Stimulated activated naive CD8-positive, alpha-beta T cell treated with anti-CD3 and anti-CD28 coated beads, Interleukin-15, Interleukin-2, amounts not matched to agents 100 ng/mL and 50 ng/mL, for 24 hours (primary cell): ENCODE measurements around the gene ZNF625.

ENCODE experiments used
- H3K27ac Mint-ChIP-seq: one replicate; pipeline ENCODE4 v1.8.0; 2021; ENCODE audit warnings: mild to moderate bottlenecking, mixed read lengths
- H3K27me3 Mint-ChIP-seq: one replicate; pipeline ENCODE4 v1.8.0; 2021; ENCODE audit warnings: mixed read lengths
- H3K36me3 Mint-ChIP-seq: one replicate; pipeline ENCODE4 v1.8.0; 2021; ENCODE audit warnings: low read depth, mixed read lengths
- H3K4me1 Mint-ChIP-seq: one replicate; pipeline ENCODE4 v1.8.0; 2021; ENCODE audit warnings: low read depth, mixed read lengths
- H3K4me3 Mint-ChIP-seq: one replicate; pipeline ENCODE4 v1.8.0; 2021; ENCODE audit warnings: mild to moderate bottlenecking, mixed read lengths
- H3K9me3 Mint-ChIP-seq: one replicate; pipeline ENCODE4 v1.8.0; 2021; ENCODE audit warnings: mixed read lengths

Gene ZNF625

GRCh38 chr19:12156223-12157058 is at the start of gene ZNF625:
Gene ZNF625, minus strand, starts transcription at chr19:12156734. Its CDS starts 176 bp downstream, at chr19:12156558.
- peaks cover 10% of the 10 kb centered on the region for H3K4me1 Mint-ChIP-seq
- H3K4me3 Mint-ChIP-seq, result peak within 1 kb of the TSS; percentile 87
- no peaks in the 10 kb centered on the region for H3K9me3 Mint-ChIP-seq
- peak within 1 kb of the TSS; percentile 72 for H3K27ac Mint-ChIP-seq
- H3K36me3 Mint-ChIP-seq, result peaks cover 7% of the 10 kb centered on the region
- H3K27me3 Mint-ChIP-seq, result peaks cover 4% of the 10 kb centered on the region

DNA sequence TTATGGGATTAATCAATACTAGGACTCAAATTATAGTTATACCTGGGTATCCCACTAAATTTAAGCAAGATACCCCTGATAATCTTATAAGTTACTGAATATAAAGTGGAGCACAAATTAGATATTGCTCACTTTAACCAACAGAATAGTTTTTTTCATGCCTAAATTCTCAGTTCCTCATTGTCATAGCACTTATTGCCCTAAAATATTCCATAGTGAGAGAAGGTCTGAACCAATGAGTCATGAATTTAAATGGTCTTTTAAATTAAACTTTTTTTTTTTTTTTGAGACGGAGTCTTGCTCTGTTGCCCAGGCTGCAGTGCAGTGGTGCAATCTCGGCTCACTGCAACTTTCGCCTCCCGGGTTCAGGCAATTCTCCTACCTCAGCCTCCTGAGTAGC is 48.8 kb upstream of the ZNF625 start:
- peaks cover 2% of the 10 kb centered on the region for H3K4me1 Mint-ChIP-seq
- H3K27ac Mint-ChIP-seq, result no peak overlapping the region
- peaks cover 34% of the 10 kb centered on the region for H3K9me3 Mint-ChIP-seq
- peaks cover 46% of the 10 kb centered on the region for H3K36me3 Mint-ChIP-seq
- H3K27me3 Mint-ChIP-seq, result no peaks in the 10 kb centered on the region
- H3K4me3 Mint-ChIP-seq, result no peak overlapping the region

DNA sequence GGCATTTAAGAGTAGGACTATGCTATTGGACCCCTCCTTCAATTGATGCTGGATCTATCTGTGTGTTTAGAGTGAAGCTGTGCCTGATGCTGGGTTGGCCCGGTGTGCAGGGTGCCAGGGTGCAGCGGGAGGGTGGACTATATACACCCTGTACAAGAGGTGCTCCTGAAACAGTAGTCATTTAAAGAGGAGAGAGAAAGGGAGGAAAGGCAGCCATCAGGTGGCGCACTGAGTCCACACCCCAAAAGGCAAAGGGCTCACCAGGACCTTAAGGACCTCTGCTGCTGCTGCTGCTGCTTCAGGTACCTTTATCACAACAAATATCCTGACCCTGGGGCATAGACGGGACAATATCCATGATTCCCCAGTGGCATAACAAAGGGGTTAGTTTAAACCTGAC is 45.7 kb upstream of the ZNF625 start:
- H3K4me1 Mint-ChIP-seq, result peaks cover 11% of the 10 kb centered on the region
- peaks cover 32% of the 10 kb centered on the region for H3K36me3 Mint-ChIP-seq
- no peak overlapping the region for H3K4me3 Mint-ChIP-seq
- H3K27me3 Mint-ChIP-seq, result no peaks in the 10 kb centered on the region
- no peak overlapping the region for H3K27ac Mint-ChIP-seq
- H3K9me3 Mint-ChIP-seq, result peaks cover 26% of the 10 kb centered on the region

- Mint-ChIP-seq H3K27me3 (peaks cover 3% of the 10 kb centered on the region), H3K4me1 (peaks cover 20% of the 10 kb centered on the region), H3K4me3 (no peak overlapping the region), H3K36me3 (peaks cover 34% of the 10 kb centered on the region), H3K27ac (no peak overlapping the region), H3K9me3 (peaks cover 27% of the 10 kb centered on the region)
Observed at GRCh38 chr19:12199757-12200419, 43.4 kb upstream of the ZNF625 start.

DNA sequence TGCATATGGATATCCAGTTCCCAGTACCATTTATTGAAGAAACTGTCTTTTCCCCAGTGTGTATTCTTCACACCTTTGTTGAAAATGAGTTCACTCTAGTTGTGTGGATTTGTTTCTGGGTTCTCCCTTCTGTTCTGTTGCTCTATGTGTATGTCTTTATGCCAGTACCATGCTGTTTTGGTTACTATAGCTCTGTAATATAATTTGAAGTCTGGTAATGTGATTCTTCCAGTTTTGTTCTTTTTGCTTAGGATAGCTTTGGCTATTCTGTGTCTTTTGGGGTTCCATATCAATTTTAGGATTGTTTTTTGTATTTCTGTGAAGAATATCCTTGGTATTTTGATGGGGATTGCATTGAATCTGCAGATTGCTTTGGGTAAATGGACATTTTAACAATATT is 41.6 kb upstream of the ZNF625 start:
- Mint-ChIP-seq H3K27me3 (peaks cover 3% of the 10 kb centered on the region), H3K4me3 (no peak overlapping the region), H3K27ac (no peak overlapping the region), H3K4me1 (peaks cover 27% of the 10 kb centered on the region), H3K9me3 (peaks cover 24% of the 10 kb centered on the region), H3K36me3 (peaks cover 39% of the 10 kb centered on the region)

DNA sequence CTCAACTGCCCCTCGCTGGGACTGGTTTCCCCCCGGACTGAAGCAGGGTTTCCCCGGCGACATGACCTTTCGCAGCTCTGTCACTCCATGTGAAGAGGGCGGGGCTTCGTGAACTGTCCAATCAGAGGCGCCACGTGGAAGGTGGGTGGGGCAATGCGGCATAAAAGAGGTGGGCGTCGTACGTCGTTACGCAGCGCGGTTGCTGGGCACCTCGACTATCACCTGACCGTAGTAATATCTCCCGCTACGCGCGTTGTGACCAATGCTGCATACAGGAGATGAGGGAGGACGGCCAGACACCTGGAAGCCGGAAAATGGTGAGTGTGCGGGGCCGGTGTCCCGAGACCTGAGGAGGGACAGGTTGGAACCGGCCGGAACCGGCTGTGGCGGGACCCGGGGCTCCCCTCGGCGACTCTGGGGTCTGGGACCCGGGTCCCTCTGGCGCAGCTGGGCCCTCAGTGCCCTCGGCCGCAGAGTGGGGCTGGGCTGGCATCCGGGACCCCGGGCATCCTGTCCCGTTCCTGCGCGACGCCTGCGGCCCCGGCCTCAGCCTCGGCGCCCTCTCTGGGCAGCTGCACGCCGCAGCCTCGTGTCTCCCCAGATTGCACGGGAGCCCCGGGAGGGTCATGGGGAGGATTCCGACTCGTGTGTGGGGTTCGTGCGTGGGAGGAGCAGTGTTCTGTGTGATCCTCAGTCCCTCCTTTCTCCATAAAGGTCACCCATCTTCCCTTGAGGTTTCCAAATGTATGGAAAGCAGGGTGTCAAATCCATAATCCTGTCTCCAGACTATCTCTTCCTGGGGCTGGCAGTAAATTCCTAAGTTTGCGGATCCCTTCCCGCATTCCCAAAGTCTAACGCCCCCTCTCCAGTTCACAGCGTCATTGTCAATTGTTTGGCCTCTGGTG is 38.5 kb upstream of the ZNF625 start:
- peaks cover 33% of the 10 kb centered on the region for H3K9me3 Mint-ChIP-seq
- H3K36me3 Mint-ChIP-seq, result peaks cover 66% of the 10 kb centered on the region
- peak overlapping the region; percentile 82 for H3K4me3 Mint-ChIP-seq
- H3K4me1 Mint-ChIP-seq, result peaks cover 27% of the 10 kb centered on the region
- H3K27ac Mint-ChIP-seq, result peak overlapping the region; percentile 76
- H3K27me3 Mint-ChIP-seq, result peaks cover 3% of the 10 kb centered on the region

DNA sequence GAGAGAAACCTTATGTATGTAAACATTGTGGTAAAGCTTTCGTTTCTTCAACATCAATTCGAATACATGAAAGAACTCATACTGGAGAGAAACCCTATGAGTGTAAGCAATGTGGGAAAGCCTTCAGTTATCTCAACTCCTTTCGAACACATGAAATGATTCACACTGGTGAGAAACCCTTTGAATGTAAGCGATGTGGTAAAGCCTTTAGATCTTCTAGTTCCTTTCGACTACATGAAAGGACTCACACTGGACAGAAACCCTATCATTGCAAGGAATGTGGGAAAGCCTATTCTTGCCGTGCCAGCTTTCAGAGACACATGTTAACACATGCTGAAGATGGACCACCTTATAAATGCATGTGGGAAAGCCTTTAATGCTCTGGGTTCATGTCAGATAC is 31.1 kb upstream of the ZNF625 start:
- Mint-ChIP-seq H3K36me3 (peaks cover 94% of the 10 kb centered on the region), H3K27me3 (no peaks in the 10 kb centered on the region), H3K4me3 (no peak overlapping the region), H3K4me1 (peaks cover 4% of the 10 kb centered on the region), H3K27ac (no peak overlapping the region), H3K9me3 (peaks cover 52% of the 10 kb centered on the region)

GRCh38 chr19:12180377-12180776 is 23.8 kb upstream of the ZNF625 start:
- H3K36me3 Mint-ChIP-seq, result peaks cover 91% of the 10 kb centered on the region
- no peak overlapping the region for H3K27ac Mint-ChIP-seq
- H3K4me3 Mint-ChIP-seq, result no peak overlapping the region

DNA sequence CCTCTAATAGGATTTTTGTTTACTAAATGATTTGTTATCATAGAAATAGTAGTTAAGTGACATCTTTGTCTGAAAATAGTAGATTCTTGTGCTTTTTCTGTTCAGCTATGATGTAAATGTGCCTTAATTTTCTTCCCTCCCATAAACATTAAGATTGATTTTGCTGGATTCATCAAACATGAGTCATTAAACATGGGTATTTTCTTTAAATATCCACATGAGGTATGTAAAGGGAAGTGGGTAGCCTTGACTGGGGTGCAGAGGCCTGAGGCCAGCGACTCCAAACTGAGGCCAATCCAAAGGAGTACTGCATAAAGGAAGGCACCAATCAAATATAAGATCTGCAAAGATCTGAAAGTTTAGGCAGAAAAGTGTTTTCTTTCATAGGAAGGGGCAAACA is 10.1 kb upstream of the ZNF625 start:
- H3K4me1 Mint-ChIP-seq, result peaks cover 47% of the 10 kb centered on the region
- H3K36me3 Mint-ChIP-seq, result peaks cover 34% of the 10 kb centered on the region

More at GRCh38 chr19:12180377-12180776, 23.8 kb upstream of the ZNF625 start:
- H3K27me3 Mint-ChIP-seq, result no peaks in the 10 kb centered on the region
- peaks cover 26% of the 10 kb centered on the region for H3K4me1 Mint-ChIP-seq
- H3K9me3 Mint-ChIP-seq, result peaks cover 24% of the 10 kb centered on the region

DNA sequence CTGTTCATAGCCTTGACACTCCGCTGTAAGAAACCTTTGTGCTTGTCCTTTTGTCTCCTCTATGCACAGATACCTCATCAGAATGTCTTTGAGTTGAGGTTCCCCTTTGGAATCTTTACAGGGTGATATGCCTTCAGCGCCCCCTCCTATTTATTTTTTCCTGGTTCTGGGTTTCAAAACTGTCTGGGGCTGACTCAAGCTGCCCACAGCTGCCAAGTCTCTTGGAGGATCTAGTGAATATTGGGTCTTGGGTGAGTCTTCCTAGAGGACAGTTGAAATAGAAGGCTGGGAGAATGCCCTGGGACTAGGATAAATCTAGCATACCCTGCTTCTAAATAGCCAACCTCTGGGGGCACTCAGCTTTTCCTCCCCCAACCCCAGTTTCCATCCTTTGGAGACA is 7.3 kb upstream of the ZNF625 start:
- Mint-ChIP-seq H3K27ac (peak overlapping the region; percentile 99), H3K4me1 (peaks cover 47% of the 10 kb centered on the region), H3K36me3 (peaks cover 18% of the 10 kb centered on the region), H3K4me3 (peak overlapping the region; percentile 99), H3K27me3 (no peaks in the 10 kb centered on the region), H3K9me3 (no peaks in the 10 kb centered on the region)

More for the DNA sequence above, 10.1 kb upstream of the ZNF625 start:
- Mint-ChIP-seq H3K4me3 (no peak overlapping the region), H3K27me3 (no peaks in the 10 kb centered on the region), H3K9me3 (no peaks in the 10 kb centered on the region), H3K27ac (peak overlapping the region; percentile 72)

DNA sequence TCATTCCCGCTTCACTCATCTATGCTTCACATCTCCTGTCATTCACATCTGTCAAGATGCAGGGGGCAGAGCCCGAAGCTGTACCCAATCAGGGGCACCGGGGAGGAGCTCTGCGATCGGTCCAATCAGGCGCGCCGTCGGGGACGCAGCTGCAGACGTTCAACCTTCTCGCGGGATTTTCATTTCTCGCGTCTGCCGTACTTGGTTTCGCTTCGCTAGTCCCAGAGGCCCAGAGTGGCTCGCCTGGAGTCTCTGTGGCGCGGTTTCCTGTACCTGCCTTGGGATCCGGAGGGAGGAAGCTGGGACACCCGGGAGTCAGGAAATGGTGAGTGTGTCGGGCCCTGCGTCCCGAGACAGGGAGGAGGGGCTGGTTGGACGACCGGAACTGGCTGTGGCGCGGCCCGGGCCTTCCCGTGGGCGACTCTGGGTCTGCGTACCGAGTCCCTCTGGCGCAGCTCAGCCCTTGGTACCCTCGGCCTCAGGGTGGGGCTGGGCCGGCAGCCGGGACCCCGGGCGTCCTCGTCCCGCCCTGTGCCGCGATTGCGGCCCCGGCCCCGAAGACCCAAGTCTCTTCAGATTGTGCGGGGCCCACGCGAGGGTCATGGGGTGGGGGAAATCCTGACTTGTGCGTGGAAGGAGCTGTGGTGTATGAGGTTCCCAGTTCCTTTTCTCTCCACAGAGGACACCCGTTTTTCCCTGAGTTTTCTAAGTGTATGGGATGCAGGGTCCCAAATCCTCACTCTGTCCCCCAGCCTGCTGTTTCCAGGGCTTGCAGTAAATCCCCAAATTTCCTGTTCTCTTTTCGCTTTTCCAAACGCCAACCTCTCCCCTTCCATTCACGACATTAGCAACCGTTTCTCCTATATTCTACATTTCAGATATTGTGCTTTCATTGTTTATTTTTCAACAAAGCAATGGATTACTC is 6.6 kb upstream of the ZNF625 start, which contains the start of gene ZNF136:
ZNF136 (plus strand) TSS at position 215 of the 925 bp plus-strand sequence; CDS start at position 323, 108 bp downstream.
- no peaks in the 10 kb centered on the region for H3K9me3 Mint-ChIP-seq
- H3K4me1 Mint-ChIP-seq, result peaks cover 47% of the 10 kb centered on the region
- H3K27me3 Mint-ChIP-seq, result no peaks in the 10 kb centered on the region
- H3K27ac Mint-ChIP-seq, result peak within 1 kb of the TSS; percentile 99
- H3K4me3 Mint-ChIP-seq, result peak within 1 kb of the TSS; percentile 99
- H3K36me3 Mint-ChIP-seq, result peaks cover 16% of the 10 kb centered on the region

DNA sequence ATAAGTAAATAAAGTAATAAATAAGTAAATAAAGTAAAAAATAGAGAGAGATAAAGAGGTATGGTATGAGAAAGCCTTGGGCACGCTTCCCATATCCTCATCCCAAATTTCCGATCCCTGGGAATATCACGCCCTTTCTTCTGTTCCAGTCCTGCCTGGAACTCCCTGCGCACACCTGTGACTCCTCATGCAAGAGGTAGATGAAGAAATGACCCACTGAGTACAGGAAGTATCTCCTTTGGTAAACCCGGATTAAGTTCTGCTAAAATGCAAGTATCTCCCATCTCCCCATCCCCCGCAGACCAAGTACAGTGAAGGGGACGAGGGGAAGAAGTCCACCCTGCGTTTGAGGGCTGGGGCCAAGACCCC is 6.0 kb upstream of the ZNF625 start:
- Mint-ChIP-seq H3K9me3 (no peaks in the 10 kb centered on the region), H3K4me1 (peaks cover 43% of the 10 kb centered on the region), H3K36me3 (peaks cover 16% of the 10 kb centered on the region), H3K4me3 (peak overlapping the region; percentile 99), H3K27ac (peak overlapping the region; percentile 96), H3K27me3 (no peaks in the 10 kb centered on the region)

- Mint-ChIP-seq H3K27me3 (peaks cover 4% of the 10 kb centered on the region), H3K27ac (no peak overlapping the region), H3K4me1 (peaks cover 30% of the 10 kb centered on the region), H3K4me3 (no peak overlapping the region), H3K9me3 (no peaks in the 10 kb centered on the region), H3K36me3 (peaks cover 11% of the 10 kb centered on the region)
Observed at GRCh38 chr19:12159773-12160414, 3.4 kb upstream of the ZNF625 start.
